ENCODE results near the gene KIAA0408.
"Not testable (repeated sequence)": the region's sequence is repeated elsewhere in the genome, so short reads cannot be mapped to it uniquely, and the experiment has no call there.

The KIAA0408 gene

DNA sequence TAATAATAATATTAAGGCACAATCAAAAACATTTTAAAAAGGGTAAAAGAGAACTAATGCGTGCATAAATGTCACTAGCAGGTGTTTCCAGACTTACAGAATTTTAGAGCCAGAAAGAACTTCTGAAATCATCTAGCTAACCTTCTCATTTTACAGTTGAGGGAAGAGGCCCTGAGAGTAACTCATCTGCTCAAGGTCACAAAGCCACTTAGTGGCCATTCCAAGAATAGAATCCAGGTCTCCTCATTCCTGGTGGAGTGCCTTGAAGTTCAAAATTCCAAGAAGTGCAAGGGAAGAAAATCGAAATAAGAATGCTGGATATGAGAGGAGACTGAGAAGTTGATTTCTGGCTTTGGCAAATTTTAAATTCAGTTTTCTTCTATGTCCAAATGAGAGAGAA, 3.2 kb upstream of the KIAA0408 start:
- DNase-seq, result no peak

DNA sequence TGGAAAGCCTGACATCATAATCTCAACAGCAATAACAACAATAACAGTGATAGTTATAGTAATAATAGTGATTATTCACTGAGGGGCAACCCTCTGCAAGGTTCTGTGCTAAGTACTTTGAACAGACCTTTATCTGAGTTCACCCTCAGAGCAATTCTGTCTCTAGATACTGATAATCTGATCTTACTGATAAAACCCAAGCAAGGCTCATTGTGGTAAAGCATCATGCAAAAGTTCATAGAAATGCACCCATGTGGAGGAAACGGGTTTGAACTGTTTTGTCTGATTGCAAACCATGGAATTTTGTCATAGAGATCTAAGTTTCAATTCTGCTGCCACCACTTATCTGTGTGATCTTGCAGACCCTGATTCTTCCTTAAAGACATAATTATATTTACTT, 1.3 kb upstream of the KIAA0408 start:
- no peak for DNase-seq

DNA sequence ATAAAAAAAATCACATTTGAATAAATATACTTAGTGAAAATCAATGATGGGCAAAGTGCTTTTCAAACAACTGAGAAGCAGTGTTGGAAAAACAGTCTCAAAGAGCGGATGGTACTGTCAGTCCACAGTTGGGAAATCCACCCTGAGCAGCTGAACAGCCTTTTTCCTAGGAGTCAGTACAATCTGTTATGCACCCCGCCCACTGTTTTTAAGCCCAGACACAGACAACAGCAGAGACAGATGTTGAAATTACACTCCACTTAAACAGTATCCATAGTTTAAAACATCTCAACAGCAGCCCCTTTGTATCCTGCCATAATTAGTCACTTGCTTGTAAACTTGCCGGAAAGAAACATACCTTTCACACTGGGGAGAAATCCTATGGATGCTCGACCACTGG, 372 bp downstream of the KIAA0408 start:
- DNase-seq, result no peak

DNA sequence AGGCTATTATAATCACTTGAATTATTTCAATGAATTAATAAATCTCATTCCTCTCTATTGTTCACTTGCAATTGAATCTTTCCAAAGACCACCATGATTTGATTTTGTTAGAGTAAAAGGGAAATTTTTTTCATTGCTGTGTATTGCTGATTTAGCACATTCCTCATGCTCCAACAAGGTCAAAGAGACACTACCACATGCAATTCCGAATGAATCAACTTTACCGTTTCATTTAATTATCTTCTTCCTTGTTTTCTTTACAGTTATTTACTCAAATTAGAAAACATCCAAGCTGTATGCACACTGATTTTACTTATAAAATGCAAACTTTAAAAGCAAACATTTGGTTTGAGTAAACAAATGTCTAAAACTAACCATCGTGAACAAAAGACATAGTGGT, 967 bp downstream of the KIAA0408 start:
- DNase-seq, result no peak

DNA sequence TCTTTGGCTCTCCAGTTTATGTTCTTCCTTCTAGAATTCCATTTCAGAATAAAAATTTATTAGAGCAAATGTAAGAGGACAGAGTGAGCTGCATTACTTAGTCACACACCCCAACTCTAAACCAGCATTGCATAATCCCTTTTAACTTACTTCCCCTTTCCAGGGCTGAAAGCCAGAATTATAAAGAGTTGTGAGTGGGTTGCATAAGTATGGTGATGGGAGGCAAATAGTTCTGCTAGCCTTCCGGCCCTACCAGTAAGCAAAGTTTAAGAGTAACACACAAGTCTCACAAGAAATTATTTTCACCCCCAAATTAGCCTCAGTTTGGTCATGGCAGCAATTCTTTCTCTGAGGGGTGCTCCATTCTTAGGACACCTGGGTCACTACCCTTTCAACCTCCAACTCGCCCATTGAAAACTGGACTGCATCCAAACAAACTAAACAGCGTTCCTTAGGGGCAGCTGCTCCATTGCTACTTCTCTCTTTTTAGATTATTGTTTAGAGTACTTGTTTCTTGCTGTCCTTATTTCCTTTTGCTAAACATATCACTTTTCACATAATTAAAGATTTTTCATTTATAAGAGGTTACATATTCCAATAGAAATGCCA, 1.6 kb downstream of the KIAA0408 start:
- peak; percentile 7 to 10 for DNase-seq

DNA sequence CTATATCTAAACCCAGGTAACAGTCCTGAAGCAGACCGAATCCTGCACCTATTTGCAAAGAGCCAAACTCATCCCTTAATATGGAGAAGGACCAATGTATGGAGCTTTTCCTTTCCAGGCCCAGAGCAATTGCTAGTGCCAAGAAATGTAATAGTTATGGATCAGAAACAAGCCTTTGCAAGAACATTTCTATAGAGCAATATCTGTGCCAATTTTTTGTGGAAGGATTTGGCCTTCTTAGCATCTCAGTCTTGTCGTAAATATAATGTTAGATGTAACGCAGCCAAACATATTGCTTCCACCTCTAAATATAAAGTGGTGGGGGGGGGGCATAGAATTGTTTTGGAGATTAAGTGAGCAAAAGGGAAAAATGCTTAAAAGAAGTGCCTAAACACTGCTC, 2.7 kb downstream of the KIAA0408 start:
- DNase-seq, result no peak

- DNase-seq, result no peak
Observed at GRCh38 chr6:127453845-127454619, 5.2 kb downstream of the KIAA0408 start.

GRCh38 chr6:127452803-127453202, 6.4 kb downstream of the KIAA0408 start:
- no peak for DNase-seq

- no peak for DNase-seq
Observed at GRCh38 chr6:127451388-127451787, 7.8 kb downstream of the KIAA0408 start.

GRCh38 chr6:127447780-127448179, 11.4 kb downstream of the KIAA0408 start:
- no peak for DNase-seq

GRCh38 chr6:127446356-127446755, 12.8 kb downstream of the KIAA0408 start:
- no peak for DNase-seq

DNA sequence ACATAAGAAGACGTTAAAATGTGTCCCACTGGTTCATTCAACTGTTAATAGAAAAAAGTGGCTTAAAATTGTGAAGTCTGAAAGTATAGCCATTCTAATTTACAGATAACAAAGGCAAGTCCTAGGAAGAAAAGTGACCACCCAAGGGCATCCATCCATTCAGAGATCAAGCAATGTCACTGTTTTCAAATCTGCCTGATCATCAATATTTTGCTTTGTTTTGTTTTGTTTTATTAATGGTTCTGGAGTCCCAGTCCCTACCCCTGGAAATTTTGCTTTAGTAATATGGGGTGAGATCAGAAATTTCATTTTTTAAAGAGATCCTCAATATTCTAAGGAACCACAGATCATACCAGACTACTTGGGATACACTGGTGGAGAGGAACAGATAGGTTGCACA, 17.3 kb downstream of the KIAA0408 start:
- no peak for DNase-seq

DNA sequence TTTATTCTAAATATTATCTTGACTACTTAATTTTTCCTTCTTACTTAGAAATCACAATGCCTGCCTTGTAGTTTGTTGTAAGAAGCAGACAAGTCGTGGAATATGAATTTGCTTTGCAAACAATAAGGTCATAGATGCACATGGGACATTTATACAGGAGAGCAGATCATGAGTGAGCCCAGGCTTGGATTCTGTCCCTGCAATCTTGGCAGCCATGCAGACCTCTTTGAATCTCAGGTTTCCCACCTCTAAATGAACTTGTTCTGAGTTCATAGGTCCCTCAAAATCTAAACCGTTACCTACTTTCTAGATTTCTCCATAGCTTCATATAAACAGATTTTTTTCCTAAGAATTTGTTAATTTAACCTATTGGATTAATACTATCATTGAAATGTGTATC, 19.5 kb downstream of the KIAA0408 start:
- DNase-seq, result no peak

GRCh38 chr6:127436578-127437110, 22.5 kb downstream of the KIAA0408 start:
- no peak for DNase-seq

- DNase-seq, result no peak
Observed at GRCh38 chr6:127435626-127436220, 23.5 kb downstream of the KIAA0408 start.

DNA sequence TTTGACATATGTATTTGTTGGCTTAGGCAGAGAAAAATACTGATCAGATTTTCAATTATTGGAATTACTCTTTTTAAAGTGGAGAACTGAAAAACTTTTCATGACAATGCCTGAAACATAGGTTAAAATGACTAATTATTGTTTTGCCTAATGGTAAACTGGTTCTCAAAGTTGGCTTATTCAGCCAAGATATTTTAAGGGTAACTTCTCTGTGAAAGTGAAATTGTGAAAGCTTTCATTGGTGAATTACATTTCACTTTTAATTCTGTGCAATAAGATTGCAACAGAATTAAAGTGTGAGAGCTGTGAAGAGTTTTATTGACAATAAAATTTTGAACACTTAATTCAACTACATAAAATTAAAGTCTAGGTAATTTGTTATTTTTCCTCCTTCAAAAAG, 24.5 kb downstream of the KIAA0408 start:
- DNase-seq, result no peak

GRCh38 chr6:127428562-127428961, 30.6 kb downstream of the KIAA0408 start:
- not testable (repeated sequence) for DNase-seq

- DNase-seq, result no peak
Observed at GRCh38 chr6:127423921-127424320, 35.3 kb downstream of the KIAA0408 start.

- DNase-seq, result not testable (repeated sequence)
Observed at GRCh38 chr6:127421164-127421563, 38.0 kb downstream of the KIAA0408 start.

DNA sequence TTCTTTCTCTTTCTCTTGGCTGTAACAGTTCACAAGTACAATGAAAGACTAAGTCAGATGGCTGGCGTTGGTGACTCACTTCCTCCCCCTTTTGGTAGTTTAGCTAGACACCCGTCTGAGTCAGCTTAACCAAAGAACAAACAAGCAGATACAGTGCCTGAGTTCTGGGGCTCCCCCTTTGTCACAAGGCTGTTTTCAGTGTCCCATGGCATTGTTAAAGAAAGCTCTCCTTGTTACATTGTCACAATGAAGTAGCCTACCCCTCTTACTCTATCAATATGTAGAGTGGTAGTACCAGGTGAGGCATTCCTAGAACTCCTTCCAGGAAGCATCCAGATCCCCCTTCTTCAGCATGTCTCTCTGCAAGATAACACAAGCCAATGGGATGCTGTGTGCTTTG, 38.6 kb downstream of the KIAA0408 start:
- DNase-seq, result peak; percentile 66 to 70

GRCh38 chr6:127415096-127415495, 44.1 kb downstream of the KIAA0408 start:
- no peak for DNase-seq

- not testable (repeated sequence) for DNase-seq
Observed at GRCh38 chr6:127413123-127413522, 46.1 kb downstream of the KIAA0408 start.

DNA sequence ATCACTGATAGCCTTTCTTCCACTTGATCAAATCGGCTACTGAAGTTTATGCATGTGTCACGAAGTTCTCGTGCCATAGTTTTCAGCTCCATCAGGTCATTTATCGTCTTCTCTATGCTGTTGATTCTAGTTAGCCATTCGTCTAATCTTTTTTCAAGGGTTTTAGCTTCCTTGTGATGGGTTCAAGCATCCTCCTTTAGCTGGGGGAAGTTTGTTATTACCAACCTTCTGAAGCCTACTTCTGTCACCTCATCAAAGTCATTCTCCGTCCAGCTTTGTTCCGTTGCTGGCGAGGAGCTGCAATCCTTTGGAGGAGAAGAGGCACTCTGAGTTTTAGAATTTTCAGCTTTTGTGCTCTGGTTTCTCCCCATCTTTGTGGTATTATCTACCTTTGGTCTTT, 47.2 kb downstream of the KIAA0408 start:
- not testable (repeated sequence) for DNase-seq
